HUES6 (cell line): ENCODE measurements around the gene COL4A2.
A peak's percentile ranks its signal among the peaks of the same experiment; 100 is the strongest.
"Not testable (repeated sequence)": the region's sequence is repeated elsewhere in the genome, so short reads cannot be mapped to it uniquely, and the experiment has no call there.

ENCODE experiments used
- H3K27ac ChIP-seq: 2 replicates; pipeline ENCODE4 v1.7.0; 2013; ENCODE audit warnings: low read depth, mild to moderate bottlenecking, low read length, inconsistent platforms
- H3K27me3 ChIP-seq: 2 replicates; pipeline ENCODE4 v1.6.1; 2013; ENCODE audit warnings: low read length; ENCODE audit not compliant: control insufficient read depth, insufficient read depth
- H3K36me3 ChIP-seq: 2 replicates; pipeline ENCODE4 v1.6.1; 2013; ENCODE audit warnings: low read length; ENCODE audit not compliant: control insufficient read depth, insufficient read depth
- H3K4me1 ChIP-seq: 2 replicates; pipeline ENCODE4 v1.6.1; 2013; ENCODE audit warnings: low read length; ENCODE audit not compliant: control insufficient read depth, insufficient read depth
- H3K4me3 ChIP-seq: 2 replicates; pipeline ENCODE4 v1.5.1; 2013; ENCODE audit warnings: low read depth, low read length
- H3K9ac ChIP-seq: one replicate; pipeline ENCODE4 v1.6.1; 2013; ENCODE audit warnings: mild to moderate bottlenecking, low read length
- H3K9me3 ChIP-seq: 2 replicates; pipeline ENCODE4 v1.6.1; 2013; ENCODE audit warnings: low read depth, low read length; ENCODE audit not compliant: control insufficient read depth, insufficient read depth

The COL4A2 gene

GRCh38 chr13:110309661-110310524 lies 2.8 kb downstream of the COL4A2 start:
- H3K4me1 ChIP-seq: peaks cover 48% of the 10 kb centered on the region
- H3K4me3 ChIP-seq: peak overlapping the region; percentile 92; the same call in 1 of the 2 replicates
- peaks cover 7% of the 10 kb centered on the region; the same call in 1 of the 2 replicates for H3K27me3 ChIP-seq
- H3K9me3 ChIP-seq: no peaks in the 10 kb centered on the region
- peaks cover 8% of the 10 kb centered on the region for H3K36me3 ChIP-seq
- H3K9ac ChIP-seq: no peak overlapping the region
- H3K27ac ChIP-seq: no peak overlapping the region

GRCh38 chr13:110310541-110311442 lies 3.7 kb downstream of the COL4A2 start:
- Histone ChIP-seq H3K4me3 (no peak overlapping the region), H3K36me3 (peaks cover 8% of the 10 kb centered on the region), H3K4me1 (peaks cover 40% of the 10 kb centered on the region), H3K27me3 (peaks cover 7% of the 10 kb centered on the region; the same call in 1 of the 2 replicates), H3K9me3 (no peaks in the 10 kb centered on the region), H3K9ac (no peak overlapping the region), H3K27ac (no peak overlapping the region)

- peaks cover 7% of the 10 kb centered on the region; the same call in 1 of the 2 replicates for H3K27me3 ChIP-seq
- no peaks in the 10 kb centered on the region for H3K9me3 ChIP-seq
- no peak overlapping the region for H3K4me3 ChIP-seq
- H3K4me1 ChIP-seq: peaks cover 37% of the 10 kb centered on the region
- H3K36me3 ChIP-seq: peaks cover 9% of the 10 kb centered on the region
- peak overlapping the region; percentile 46; the same call in 1 of the 2 replicates for H3K27ac ChIP-seq
- peak overlapping the region; percentile 16 for H3K9ac ChIP-seq
Observed at GRCh38 chr13:110311443-110312338, 4.6 kb downstream of the COL4A2 start.

- Histone ChIP-seq H3K27me3 (peaks cover 6% of the 10 kb centered on the region; the same call in 1 of the 2 replicates), H3K4me1 (peaks cover 37% of the 10 kb centered on the region), H3K36me3 (peaks cover 16% of the 10 kb centered on the region), H3K9ac (no peak overlapping the region), H3K27ac (peak overlapping the region; percentile 46; the same call in 1 of the 2 replicates), H3K9me3 (no peaks in the 10 kb centered on the region), H3K4me3 (no peak overlapping the region)
Observed at GRCh38 chr13:110312339-110313031, 5.4 kb downstream of the COL4A2 start.

GRCh38 chr13:110313261-110313660 lies 6.2 kb downstream of the COL4A2 start:
- not testable (repeated sequence) for H3K27me3 ChIP-seq, H3K4me3 ChIP-seq, H3K27ac ChIP-seq, H3K9me3 ChIP-seq, H3K9ac ChIP-seq
- H3K4me1 ChIP-seq: peaks cover 37% of the 10 kb centered on the region
- peaks cover 18% of the 10 kb centered on the region for H3K36me3 ChIP-seq

- H3K27me3 ChIP-seq, H3K4me3 ChIP-seq, H3K9ac ChIP-seq, H3K9me3 ChIP-seq, H3K27ac ChIP-seq: not testable (repeated sequence)
- Histone ChIP-seq H3K4me1 (peaks cover 36% of the 10 kb centered on the region), H3K36me3 (peaks cover 18% of the 10 kb centered on the region)
Observed at GRCh38 chr13:110313733-110314132, 6.6 kb downstream of the COL4A2 start.

GRCh38 chr13:110314516-110315245 lies 7.6 kb downstream of the COL4A2 start:
- Histone ChIP-seq H3K27ac (no peak overlapping the region), H3K27me3 (no peaks in the 10 kb centered on the region), H3K9ac (no peak overlapping the region)

GRCh38 chr13:110316196-110316595 lies 9.1 kb downstream of the COL4A2 start:
- H3K4me1 ChIP-seq: peaks cover 45% of the 10 kb centered on the region
- no peaks in the 10 kb centered on the region for H3K27me3 ChIP-seq
- H3K9ac ChIP-seq: no peak overlapping the region
- no peak overlapping the region for H3K4me3 ChIP-seq
- no peak overlapping the region for H3K27ac ChIP-seq
- peaks cover 11% of the 10 kb centered on the region for H3K36me3 ChIP-seq
- no peaks in the 10 kb centered on the region for H3K9me3 ChIP-seq

More at GRCh38 chr13:110314516-110315245, 7.6 kb downstream of the COL4A2 start:
- Histone ChIP-seq H3K4me1 (peaks cover 37% of the 10 kb centered on the region), H3K4me3 (no peak overlapping the region), H3K36me3 (peaks cover 18% of the 10 kb centered on the region), H3K9me3 (no peaks in the 10 kb centered on the region)

- no peaks in the 10 kb centered on the region for H3K27me3 ChIP-seq
- H3K4me1 ChIP-seq: peaks cover 36% of the 10 kb centered on the region
- H3K27ac ChIP-seq: no peak overlapping the region
- H3K9ac ChIP-seq: no peak overlapping the region
- H3K36me3 ChIP-seq: peaks cover 10% of the 10 kb centered on the region
- no peak overlapping the region for H3K4me3 ChIP-seq
- no peaks in the 10 kb centered on the region for H3K9me3 ChIP-seq
Observed at GRCh38 chr13:110317093-110317492, 10.0 kb downstream of the COL4A2 start.
